Measurements from ENCODE around the gene FAM13C.
A peak's percentile ranks its signal among the peaks of the same experiment; 100 is the strongest.

FAM13C gene

GRCh38 chr10:59360605-59361405 is 1.5 kb downstream of the FAM13C start:
- no peak for DNase-seq

DNA sequence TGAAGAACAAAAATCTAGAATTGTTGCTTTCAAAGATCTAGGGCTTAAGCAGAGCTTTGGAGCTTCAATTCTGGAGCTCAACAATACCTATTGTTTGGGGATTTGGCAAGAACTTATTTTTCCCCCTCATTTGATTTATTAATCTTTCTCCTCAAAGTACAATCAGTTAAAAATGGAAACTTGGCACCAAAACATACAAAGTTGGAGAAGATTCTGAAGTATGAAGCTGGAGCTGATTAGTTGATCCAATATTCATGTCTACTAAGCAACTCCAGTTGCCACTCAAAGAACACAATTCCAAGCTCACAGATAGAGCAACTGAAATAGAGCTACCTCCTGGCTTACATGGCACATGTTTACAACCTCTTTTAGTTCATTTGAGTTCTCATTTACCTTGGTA is 3.8 kb downstream of the FAM13C start:
- DNase-seq: no peak

GRCh38 chr10:59354434-59354833 is 7.9 kb downstream of the FAM13C start:
- DNase-seq: no peak

DNA sequence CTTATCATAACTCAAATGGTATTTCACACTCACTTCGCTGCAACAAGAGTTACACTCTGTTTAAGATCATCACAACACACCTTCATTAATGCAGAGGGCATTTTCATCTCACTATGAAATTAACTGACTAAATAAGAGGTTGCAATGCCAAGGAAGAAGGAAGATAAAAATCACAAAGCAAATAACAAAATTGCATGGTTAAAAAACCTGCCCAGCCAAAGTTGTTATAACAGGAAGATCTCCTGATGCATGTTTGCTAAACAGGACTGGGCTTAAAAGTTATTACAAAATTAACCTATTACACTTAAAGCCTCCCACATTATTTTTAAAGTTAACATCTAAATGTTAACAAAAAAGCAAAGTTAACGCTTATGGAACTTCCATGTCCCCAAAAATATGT is 11.8 kb downstream of the FAM13C start:
- DNase-seq: no peak

GRCh38 chr10:59346321-59346720 is 16.0 kb downstream of the FAM13C start:
- DNase-seq: no peak

GRCh38 chr10:59342723-59343122 is 19.6 kb downstream of the FAM13C start:
- DNase-seq: no peak

DNA sequence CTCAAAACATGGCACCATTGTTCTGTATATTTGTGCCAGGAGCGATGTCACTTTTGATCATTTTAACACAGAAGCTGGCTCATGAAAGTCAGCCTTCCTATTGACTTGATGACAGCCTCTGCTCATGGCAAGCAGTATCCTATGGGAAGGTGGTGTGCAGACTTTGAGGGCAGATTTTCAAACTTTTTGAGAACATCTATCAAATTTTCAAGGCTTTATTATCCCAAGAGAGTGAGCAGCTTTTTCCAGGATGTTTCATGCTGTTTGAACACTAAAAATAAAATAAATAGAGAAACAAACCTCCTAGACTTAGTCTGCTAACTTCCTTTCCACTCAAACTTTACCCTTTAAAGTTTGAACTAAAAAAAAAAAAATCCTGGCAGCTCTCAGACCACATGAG is 20.3 kb downstream of the FAM13C start:
- DNase-seq: no peak

DNA sequence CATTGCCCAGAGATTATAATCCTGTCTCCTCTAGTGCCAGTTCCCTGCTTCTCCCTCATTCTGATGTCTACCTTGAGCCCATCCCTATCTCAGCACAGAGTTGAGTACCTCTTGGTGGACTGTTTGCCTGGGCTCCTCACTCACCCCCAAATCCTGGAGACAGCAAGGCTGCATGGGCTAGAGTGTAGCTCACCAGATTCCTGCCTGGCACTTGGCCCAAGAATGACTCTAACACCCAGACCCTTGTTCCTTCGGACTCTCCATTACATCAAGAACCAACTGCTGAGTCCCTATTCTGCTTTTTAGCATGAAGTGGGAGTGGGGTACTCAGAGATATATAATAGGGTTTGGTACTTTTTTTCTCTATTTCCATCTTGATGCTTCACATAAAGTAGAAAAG is 22.1 kb downstream of the FAM13C start:
- DNase-seq: no peak

DNA sequence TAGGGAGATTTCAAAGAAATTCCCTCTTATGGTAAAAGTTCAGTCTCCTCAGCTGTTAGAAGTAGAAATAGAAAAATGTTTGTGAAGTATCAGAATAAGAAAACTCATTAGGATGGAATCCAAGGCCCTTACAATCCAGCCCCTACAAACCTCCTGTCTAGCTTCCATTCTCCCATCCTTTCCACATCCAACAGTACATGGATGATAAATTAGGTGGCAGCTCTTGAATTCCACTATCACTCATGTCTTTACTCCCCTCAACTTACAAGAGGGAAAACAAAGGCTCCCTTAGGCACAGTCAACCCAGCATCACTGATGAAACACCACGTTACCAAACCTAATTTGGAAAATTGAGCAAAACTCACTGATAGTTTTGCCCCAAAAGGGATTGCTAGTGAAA is 23.0 kb downstream of the FAM13C start:
- DNase-seq: no peak

DNA sequence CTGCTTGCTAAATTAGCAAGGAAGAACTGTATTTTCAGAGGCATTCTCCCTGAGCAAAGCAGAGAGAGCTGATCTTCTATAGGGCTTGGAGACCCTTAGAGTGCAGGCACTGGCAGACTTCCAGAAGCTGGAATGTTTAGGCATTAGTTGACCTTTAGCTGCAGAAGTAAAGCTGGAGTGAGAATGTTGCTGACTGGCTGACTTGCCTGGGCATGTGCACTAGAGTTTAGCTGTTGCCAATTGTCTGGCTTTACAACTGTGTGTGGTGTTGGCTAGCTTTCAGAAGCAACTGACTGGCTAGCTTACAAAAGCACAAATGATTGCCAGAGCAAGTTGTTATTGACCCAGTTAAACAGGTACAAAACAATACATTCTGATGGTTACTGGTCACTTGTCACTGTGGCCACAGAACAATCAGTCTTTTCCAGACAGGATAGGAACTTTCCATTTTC is 25.1 kb downstream of the FAM13C start:
- peak; percentile 56 for DNase-seq

GRCh38 chr10:59336632-59337031 is 25.7 kb downstream of the FAM13C start:
- peak; percentile 73 for DNase-seq

DNA sequence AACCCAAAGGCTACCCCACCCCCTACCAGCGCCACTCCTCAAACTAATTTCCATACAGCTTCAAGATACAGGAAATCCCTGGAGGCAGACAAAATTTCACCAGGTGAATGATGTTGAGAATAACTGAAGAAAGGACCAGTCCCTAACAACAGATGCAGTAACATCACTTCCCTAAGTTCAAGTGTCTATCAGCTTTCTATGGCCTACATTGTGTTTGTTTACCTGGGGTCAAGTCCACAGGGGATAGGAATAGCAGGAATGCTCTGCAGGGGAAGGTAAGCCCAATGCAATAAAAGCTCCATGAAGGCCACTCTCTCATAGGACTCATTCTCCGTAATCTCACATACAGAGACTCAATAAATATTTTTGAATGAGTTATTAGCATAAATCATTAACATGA is 26.9 kb downstream of the FAM13C start:
- no peak for DNase-seq

DNA sequence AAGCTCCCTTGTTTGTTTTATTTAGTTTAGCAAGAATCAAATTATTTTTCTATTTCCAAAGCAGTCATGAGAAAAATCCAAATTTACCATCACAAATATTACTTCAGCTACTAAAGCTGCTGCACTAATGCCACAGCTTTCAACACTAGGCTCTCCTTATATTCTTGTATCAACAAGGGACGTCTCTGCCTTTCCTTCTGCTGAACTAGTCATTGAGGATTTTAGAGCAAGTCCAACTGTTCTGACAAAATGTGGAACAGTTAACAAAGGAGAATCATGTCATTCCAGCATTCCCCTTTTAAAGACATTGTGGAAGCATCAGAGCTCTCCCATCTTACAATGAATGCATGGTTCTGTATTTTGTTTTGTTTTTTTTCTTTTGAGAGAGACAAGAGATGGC is 28.6 kb downstream of the FAM13C start:
- DNase-seq: no peak

DNA sequence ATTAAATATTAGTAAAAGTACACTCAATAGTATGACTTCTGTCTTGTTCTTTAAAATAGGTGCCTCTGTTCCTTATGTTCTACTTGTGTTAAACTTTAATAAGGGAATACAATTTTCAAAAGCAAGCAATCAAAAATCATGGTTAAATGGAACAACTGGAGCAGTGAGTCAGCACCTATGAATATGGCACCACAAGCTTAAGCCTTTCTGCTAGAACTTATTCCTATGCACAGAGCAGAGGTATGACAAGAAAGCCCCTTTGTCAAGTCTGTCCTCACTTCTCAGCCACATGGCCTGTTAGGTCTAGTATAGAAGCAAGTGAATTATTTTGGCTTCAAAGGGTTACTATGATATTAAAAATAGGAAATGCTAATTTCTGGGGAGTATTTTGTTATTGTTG is 29.8 kb downstream of the FAM13C start:
- DNase-seq: no peak

GRCh38 chr10:59331661-59332060 is 30.7 kb downstream of the FAM13C start:
- no peak for DNase-seq

GRCh38 chr10:59325116-59325515 is 37.2 kb downstream of the FAM13C start:
- no peak for DNase-seq

DNA sequence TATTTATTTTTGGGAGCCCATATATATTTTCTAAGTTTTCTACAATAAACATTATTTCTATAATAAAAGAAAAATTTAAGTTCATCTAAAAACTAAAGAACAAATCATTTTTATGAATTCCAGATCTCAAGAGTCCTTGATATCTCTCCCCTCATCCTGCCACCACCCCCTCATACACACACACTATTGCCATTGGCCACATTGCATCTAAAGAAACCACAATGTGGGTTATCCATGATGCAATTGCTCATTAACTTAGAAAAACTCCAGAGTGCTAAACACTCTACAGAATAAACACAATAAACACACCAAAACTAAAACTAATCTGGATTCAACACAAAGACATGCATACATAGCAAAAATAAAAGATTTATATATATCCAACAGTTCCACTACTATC is 37.8 kb downstream of the FAM13C start:
- DNase-seq: no peak

- no peak for DNase-seq
Observed at GRCh38 chr10:59323831-59324401, 38.4 kb downstream of the FAM13C start.

DNA sequence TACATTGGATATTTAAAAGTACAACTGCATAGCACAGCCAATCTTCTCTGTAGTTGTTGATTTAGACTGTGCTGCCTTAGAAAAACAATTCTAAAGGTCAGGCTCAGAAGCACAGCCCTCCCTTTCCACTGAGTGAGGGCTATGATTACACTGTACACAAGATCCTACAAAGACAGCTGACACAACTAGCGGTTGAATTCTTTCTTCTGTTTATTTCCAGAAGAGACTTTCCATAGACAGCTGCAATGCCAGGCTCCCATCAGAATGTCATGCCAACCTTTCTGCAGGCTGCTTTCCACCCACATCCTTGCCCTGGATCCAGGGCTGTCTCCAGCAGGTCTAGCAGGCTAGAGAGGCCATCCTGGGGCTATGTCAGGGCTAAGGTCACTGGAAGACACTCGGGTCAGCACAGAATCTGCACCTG is 39.3 kb downstream of the FAM13C start:
- DNase-seq: peak; percentile 40

- no peak for DNase-seq
Observed at GRCh38 chr10:59322131-59322530, 40.2 kb downstream of the FAM13C start.

DNA sequence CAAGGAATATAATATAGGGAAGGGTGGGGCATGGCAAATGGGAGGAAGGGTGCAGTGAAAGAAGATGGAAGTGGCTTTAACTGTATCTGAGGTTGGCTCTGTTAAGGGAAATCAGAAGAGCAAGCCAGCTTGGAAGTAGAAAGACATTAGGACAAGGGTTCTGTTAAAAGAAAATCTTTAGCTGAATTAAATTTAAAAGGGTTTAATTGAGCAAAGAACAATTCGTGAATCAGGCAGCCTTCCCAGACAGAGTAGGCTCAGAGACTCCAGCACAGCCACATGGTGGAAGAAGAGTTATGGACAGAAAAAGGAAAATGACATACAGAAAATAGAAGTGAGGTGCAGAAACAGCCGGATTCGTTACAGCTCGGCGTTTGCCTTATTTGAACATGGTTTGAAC is 42.0 kb downstream of the FAM13C start:
- DNase-seq: no peak

DNA sequence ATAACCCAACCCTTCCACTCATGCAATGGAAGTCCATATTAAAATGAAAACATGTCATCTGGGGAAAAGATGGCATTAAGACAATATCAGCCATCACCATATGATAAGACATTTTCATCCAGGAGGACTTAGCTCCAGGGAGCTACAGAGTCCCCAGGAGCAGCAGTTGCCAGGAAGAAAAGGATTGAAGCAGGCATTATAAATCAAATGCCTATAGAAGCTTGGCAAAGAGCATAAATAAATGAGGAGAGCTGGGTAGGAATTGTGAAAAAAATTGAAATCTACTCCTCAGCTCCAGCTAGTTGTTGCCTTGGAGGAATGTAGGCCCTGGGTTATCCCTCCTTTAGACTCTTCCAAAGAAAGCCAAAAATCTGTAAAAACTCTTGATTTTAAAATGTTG is 42.5 kb downstream of the FAM13C start:
- DNase-seq: no peak

GRCh38 chr10:59317066-59317465 is 45.3 kb downstream of the FAM13C start:
- no peak for DNase-seq

GRCh38 chr10:59315465-59315864 is 46.9 kb downstream of the FAM13C start:
- DNase-seq: no peak

DNA sequence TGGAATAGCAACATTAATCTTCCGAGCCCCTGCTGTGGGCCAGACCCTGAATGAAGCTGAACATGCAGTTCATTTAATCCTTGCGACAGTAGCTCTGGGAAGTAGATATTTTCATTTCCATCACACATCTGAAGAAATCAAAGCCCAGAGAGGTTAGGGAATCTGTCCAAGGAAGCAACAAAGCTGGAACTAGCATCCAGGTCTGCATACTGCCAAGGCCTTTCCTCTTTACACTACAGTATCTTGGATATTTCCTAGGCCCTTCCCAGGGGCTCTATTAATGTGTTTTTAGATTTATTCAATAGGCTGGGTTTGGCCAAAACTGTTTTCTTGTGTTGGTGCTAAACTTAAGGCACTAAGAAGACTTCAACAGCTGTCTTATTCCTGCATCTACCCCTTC is 48.1 kb downstream of the FAM13C start:
- no peak for DNase-seq

Data from left hindlimb (tissue), 1 donor.